Endothelial cell of umbilical vein (primary cell): ENCODE measurements around the gene SRL. TPM values are rescaled to one million over a fixed set of nuclear protein-coding genes. Genes with fewer than 3 reads are reported as not detected.

Experiments used
- BruUV-seq: library from RNA; stranded (reverse); fragments of 400-500 nt; replicated peaks from 2 replicates; lab custom pipeline; 2021; lab: Mats Ljungman, UMichigan
- CTCF ChIA-PET: fragments of 300-600, 350-600 bp; sonication (Branson Sonifier 250); formaldehyde crosslinking; loops from one replicate; lab custom pipeline; 2021; ENCODE audit warnings: antibody characterized with exemption, inconsistent platforms; lab: Charles Lee
- POLR2A ChIA-PET: fragments of 300-600, 350-600 bp; sonication (Branson Sonifier 250); formaldehyde crosslinking; loops from one replicate; lab custom pipeline; 2021; ENCODE audit warnings: antibody characterized with exemption, inconsistent platforms; lab: Charles Lee
- DNase-seq: peaks from one replicate; pipeline ENCODE4 v3.0.0-alpha.2; 2011; ENCODE audit warnings: low read depth, low spot score
- FAIRE-seq: peaks from 2 replicates; lab custom pipeline; 2011; peaks lifted over from hg19 to GRCh38; lab: Jason Lieb, UNC
- H2AFZ ChIP-seq: 2 replicates; pipeline ENCODE4 v1.6.0; 2012; ENCODE audit warnings: low read depth, low read length, control low read depth, inconsistent platforms
- H3K27ac ChIP-seq: 2 replicates; pipeline ENCODE4 v1.5.1; 2011; ENCODE audit warnings: low read depth, mild to moderate bottlenecking, control low read depth, low read length, moderate library complexity; ENCODE audit not compliant: insufficient read depth
- H3K27me3 ChIP-seq, 2 experiments: 2 replicates each; pipeline versions ENCODE4 v1.6.0 to v1.6.1; 2011; ENCODE audit warnings: low read length in 2 of 2, mixed read lengths in 1 of 2; ENCODE audit not compliant: control insufficient read depth in 2 of 2, insufficient read depth in 2 of 2
- H3K36me3 ChIP-seq, 2 experiments: 2 replicates in 1 of 2; 3 replicates in 1 of 2; pipeline ENCODE4 v1.5.1; 2011; ENCODE audit warnings: low read length in 2 of 2, mild to moderate bottlenecking in 1 of 2, moderate library complexity in 1 of 2; ENCODE audit not compliant: control insufficient read depth in 2 of 2, insufficient read depth in 2 of 2; ENCODE audit errors: extremely low read depth in 1 of 2
- H3K4me1 ChIP-seq: 3 replicates; pipeline ENCODE4 v1.5.1; 2011; ENCODE audit warnings: mild to moderate bottlenecking, low read length; ENCODE audit not compliant: control insufficient read depth, insufficient read depth; ENCODE audit errors: extremely low read depth
- H3K4me2 ChIP-seq: 2 replicates; pipeline ENCODE4 v1.6.1; 2011; ENCODE audit warnings: low read length, control low read depth, mixed read lengths; ENCODE audit not compliant: insufficient read depth
- H3K4me3 ChIP-seq, 3 experiments: fragments of 200-600 bp in 1 of 3; sonication (generic), shearing (Covaris generic) in 1 of 3; replicated peaks in 1 of 3; 2 replicates each; pipeline ENCODE4 v1.5.1; 2011 to 2016; ENCODE audit warnings: control low read depth in 3 of 3, low read length in 3 of 3, mild to moderate bottlenecking in 2 of 3, inconsistent platforms in 1 of 3, low read depth in 1 of 3, moderate library complexity in 1 of 3; ENCODE audit not compliant: insufficient read depth in 1 of 3
- H3K79me2 ChIP-seq: 2 replicates; pipeline ENCODE4 v1.6.0; 2012; ENCODE audit warnings: low read length, inconsistent platforms; ENCODE audit not compliant: control insufficient read depth, insufficient read depth
- H3K9ac ChIP-seq: replicated peaks from 2 replicates; pipeline ENCODE3; 2011; ENCODE audit warnings: low read length, control low read depth; ENCODE audit not compliant: insufficient read depth; ENCODE audit errors: extremely low read depth
- H3K9me1 ChIP-seq: replicated peaks from 3 replicates; pipeline ENCODE4 v1.6.0; 2011; ENCODE audit warnings: mild to moderate bottlenecking, low read length; ENCODE audit not compliant: control insufficient read depth, insufficient read depth; ENCODE audit errors: extremely low read depth
- H3K9me3 ChIP-seq: replicated peaks from 2 replicates; pipeline ENCODE4 v1.5.1; 2012; ENCODE audit warnings: low read length, inconsistent platforms; ENCODE audit not compliant: control insufficient read depth, insufficient read depth
- H4K20me1 ChIP-seq: replicated peaks from 2 replicates; pipeline ENCODE3; 2011; ENCODE audit warnings: mild to moderate bottlenecking, low read length; ENCODE audit not compliant: control insufficient read depth, insufficient read depth; ENCODE audit errors: extremely low read depth
- EZH2 ChIP-seq: IDR thresholded peaks from 2 replicates; pipeline ENCODE4 v1.6.1; 2012; ENCODE audit warnings: borderline replicate concordance, low read depth, mild to moderate bottlenecking, moderate library complexity, low read length, inconsistent platforms; ENCODE audit not compliant: severe bottlenecking
- FOS ChIP-seq: IDR thresholded peaks from 2 replicates; pipeline ENCODE4 v1.6.1; 2011; ENCODE audit warnings: mild to moderate bottlenecking, low read length, moderate library complexity, borderline replicate concordance; ENCODE audit not compliant: insufficient read depth
- GATA2 ChIP-seq: IDR thresholded peaks from 2 replicates; pipeline ENCODE4 v1.7.0; 2011; ENCODE audit warnings: low read depth, mild to moderate bottlenecking, moderate library complexity, mixed read lengths, low read length; ENCODE audit not compliant: insufficient read length, insufficient read depth
- JUN ChIP-seq: IDR thresholded peaks from 2 replicates; pipeline ENCODE4 v1.6.1; 2011; ENCODE audit warnings: borderline replicate concordance, low read depth; ENCODE audit not compliant: insufficient read length, insufficient read depth
- MAX ChIP-seq: IDR thresholded peaks from 2 replicates; pipeline ENCODE4 v1.6.1; 2011; ENCODE audit not compliant: insufficient read depth, insufficient read length
- MYC ChIP-seq: IDR thresholded peaks from one replicate; pipeline ENCODE4 v1.6.1; 2011; ENCODE audit warnings: mild to moderate bottlenecking, low read depth, low read length
- POLR2A ChIP-seq: IDR thresholded peaks from 2 replicates; pipeline ENCODE4 v1.6.1; 2012; ENCODE audit warnings: low read depth, mild to moderate bottlenecking, control low read depth, low read length
- POLR2AphosphoS5 ChIP-seq: IDR thresholded peaks from 2 replicates; pipeline ENCODE4 v1.6.1; 2012; ENCODE audit warnings: low read depth, mild to moderate bottlenecking, control low read depth, low read length, moderate library complexity; ENCODE audit not compliant: insufficient read depth
- dilution Hi-C: fragments of 300-500 bp; cut with MboI; formaldehyde crosslinking; loops from one replicate; pipeline ENCODE4 v1.15.0; 2019; ENCODE audit warnings: low sequenced_read_pairs; ENCODE audit not compliant: extremely low pct_ligation_motif_present
- intact Hi-C: fragments of 100-400 bp; cut with micrococcal nuclease; formaldehyde crosslinking; loops from one replicate; pipeline ENCODE4 v1.10.0; 2022
- polyA plus RNA-seq, 4 experiments: library from polyadenylated mRNA; depleted of rRNA in 3 of 4; stranded (reverse) in 3 of 4; unstranded in 1 of 4; fragments of >200 nt; gene quantifications; 2 replicates each; pipeline versions ENCODE4 v1.2.1 to v1.2.3, GENCODE V29; 2011 to 2012; ENCODE audit warnings: missing spikeins in 1 of 4
- total RNA-seq: library from RNA; stranded (reverse); gene quantifications from 2 replicates; pipeline ENCODE4 v1.2.3, GENCODE V29; 2021
- TF ChIP-seq, protein P1 (sequence below), 2 donors: IDR thresholded peaks; 1 replicate in 1 of 2; 2 replicates in 1 of 2; pipeline ENCODE4 v1.5.1; 2011; ENCODE audit warnings: low read length in 2 of 2, mild to moderate bottlenecking in 2 of 2, moderate library complexity in 2 of 2, control low read depth in 1 of 2, inconsistent platforms in 1 of 2, low read depth in 1 of 2; ENCODE audit not compliant: insufficient read depth in 1 of 2; ENCODE audit errors: extremely low read depth in 1 of 2

Gene SRL
- total and polyA plus RNA-seq, 2 donors (not counting 3 experiments of a cell fraction or from before 2014, with no cell fraction given), result 0.21 to 0.29 TPM

DNA sequence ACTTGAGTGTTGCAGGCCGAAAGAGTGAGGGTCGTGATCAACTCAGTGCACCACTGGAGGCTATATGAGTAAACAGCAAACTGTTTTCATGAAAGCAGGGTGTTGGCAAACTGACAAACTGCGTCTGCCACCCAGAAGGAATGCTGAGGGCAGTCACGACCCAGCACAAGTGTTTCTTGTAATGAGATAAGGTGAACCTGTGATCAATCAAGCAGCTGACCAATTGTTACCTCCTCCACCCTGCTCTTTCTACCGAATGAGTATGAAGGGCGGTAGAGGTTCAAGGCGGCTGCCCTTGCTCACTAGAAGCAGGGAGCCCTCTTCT lies 5.5 kb upstream of the SRL start:
- Histone ChIP-seq H4K20me1 (no peaks in the 10 kb centered on the region), H3K79me2 (no peaks in the 10 kb centered on the region), H3K4me1 (no peaks in the 10 kb centered on the region), H3K27me3 (no peaks in the 10 kb centered on the region), H3K9me3 (no peaks in the 10 kb centered on the region), H3K4me2 (no peak overlapping the region), H3K9me1 (no peaks in the 10 kb centered on the region), H3K36me3 (no peaks in the 10 kb centered on the region), H3K9ac (no peak overlapping the region), H2AFZ (no peak overlapping the region), H3K4me3 (no peak overlapping the region), H3K27ac (no peak overlapping the region)
- no TSS peak for BruUV-seq
- intact Hi-C loops (no loop called here), dilution Hi-C loops (no loop called here)
- DNase-seq, result no peak
- TF ChIP-seq MAX (no peak), JUN (no peak), MYC (no peak), POLR2AphosphoS5 (no peak), EZH2 (no peak), GATA2 (no peak), POLR2A (no peak), FOS (no peak)
- TF ChIP-seq, protein P1, sequence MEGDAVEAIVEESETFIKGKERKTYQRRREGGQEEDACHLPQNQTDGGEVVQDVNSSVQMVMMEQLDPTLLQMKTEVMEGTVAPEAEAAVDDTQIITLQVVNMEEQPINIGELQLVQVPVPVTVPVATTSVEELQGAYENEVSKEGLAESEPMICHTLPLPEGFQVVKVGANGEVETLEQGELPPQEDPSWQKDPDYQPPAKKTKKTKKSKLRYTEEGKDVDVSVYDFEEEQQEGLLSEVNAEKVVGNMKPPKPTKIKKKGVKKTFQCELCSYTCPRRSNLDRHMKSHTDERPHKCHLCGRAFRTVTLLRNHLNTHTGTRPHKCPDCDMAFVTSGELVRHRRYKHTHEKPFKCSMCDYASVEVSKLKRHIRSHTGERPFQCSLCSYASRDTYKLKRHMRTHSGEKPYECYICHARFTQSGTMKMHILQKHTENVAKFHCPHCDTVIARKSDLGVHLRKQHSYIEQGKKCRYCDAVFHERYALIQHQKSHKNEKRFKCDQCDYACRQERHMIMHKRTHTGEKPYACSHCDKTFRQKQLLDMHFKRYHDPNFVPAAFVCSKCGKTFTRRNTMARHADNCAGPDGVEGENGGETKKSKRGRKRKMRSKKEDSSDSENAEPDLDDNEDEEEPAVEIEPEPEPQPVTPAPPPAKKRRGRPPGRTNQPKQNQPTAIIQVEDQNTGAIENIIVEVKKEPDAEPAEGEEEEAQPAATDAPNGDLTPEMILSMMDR (IDR thresholded peaks at IDR 0.05; ENCODE audit: extremely low read depth in 1 of 2, insufficient read depth in 1 of 2, low read depth in 1 of 2, low read length in 2 of 2), result no peak
- no peak for FAIRE-seq
- CTCF ChIA-PET, result interaction anchor here (0.5 kb wide), 1 partner anchor 222 kb away, joined by 3 read pairs; no protein-coding TSS in a partner anchor
- POLR2A ChIA-PET, result no interaction called here
